ENCODE results near the gene BIRC3. TPM values are rescaled to one million over a fixed set of nuclear protein-coding genes. Genes with fewer than 3 reads are reported as not detected.

The BIRC3 gene
- total RNA-seq, 1 experiment from 2014 or later = 2.5 TPM

DNA sequence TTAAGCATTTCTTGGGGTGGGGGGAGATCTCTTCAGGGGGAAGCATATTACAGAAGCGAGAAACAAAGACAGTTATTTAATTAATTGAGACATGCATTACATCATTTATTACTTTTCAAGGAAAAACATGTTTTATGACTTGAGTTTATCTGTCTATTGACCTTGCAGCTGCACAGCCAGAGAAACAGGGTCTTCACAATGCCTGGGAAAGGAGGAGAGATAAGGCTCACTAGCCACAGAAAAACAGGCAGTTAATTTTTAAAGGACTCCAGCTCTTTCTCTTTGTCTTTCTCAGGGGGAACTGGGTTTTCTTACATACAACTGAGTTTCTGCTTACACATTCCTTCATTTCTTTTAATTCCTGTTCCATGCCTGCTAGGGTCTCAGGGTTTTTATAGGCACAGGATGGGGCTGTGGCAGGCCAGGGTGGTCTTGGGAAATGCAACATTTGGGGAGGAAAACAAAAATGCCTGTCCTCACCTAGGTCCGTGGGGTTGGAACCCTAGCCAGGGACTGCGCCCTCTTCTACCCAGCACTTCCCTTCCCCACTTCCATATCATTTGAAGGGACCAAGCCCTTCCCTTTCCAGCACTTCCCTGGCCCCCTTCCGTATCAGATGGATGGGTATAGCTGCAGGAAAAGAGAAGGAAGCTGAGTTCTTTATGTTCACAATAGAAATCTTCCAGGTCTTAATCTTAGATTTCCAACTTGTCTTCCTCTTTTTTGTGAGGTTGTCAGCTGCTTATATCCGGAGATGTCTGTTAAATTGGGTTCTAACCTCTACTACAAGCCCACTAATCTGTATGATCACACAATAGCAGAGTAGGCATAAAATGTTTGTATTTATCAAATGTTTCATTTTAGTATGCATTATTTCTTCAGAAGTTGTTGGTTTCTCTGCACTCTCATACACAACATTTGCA lies 68.1 kb downstream of the BIRC3 start:
- no peak for DNase-seq (ENCODE audit: low spot score)
- no TSS peak for BruUV-seq (replicated peaks)
- intact Hi-C loops (cut with micrococcal nuclease; ENCODE audit: unreplicated experiment) = no loop called here
- ChIA-PET CTCF (no interaction called here), POLR2A (ENCODE audit: low non-redundant PET) (no interaction called here)
- H3K4me1 ChIP-seq (ENCODE audit: insufficient read depth, low read length, poor library complexity, severe bottlenecking) = no peaks in the 10 kb centered on the region
- TF ChIP-seq, protein P1, sequence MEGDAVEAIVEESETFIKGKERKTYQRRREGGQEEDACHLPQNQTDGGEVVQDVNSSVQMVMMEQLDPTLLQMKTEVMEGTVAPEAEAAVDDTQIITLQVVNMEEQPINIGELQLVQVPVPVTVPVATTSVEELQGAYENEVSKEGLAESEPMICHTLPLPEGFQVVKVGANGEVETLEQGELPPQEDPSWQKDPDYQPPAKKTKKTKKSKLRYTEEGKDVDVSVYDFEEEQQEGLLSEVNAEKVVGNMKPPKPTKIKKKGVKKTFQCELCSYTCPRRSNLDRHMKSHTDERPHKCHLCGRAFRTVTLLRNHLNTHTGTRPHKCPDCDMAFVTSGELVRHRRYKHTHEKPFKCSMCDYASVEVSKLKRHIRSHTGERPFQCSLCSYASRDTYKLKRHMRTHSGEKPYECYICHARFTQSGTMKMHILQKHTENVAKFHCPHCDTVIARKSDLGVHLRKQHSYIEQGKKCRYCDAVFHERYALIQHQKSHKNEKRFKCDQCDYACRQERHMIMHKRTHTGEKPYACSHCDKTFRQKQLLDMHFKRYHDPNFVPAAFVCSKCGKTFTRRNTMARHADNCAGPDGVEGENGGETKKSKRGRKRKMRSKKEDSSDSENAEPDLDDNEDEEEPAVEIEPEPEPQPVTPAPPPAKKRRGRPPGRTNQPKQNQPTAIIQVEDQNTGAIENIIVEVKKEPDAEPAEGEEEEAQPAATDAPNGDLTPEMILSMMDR (conservative IDR thresholded peaks at IDR 0.05; ENCODE audit: low read depth, low read length) = no peak
- no peak for TF ChIP-seq EZH2 (IDR thresholded peaks at IDR 0.05; ENCODE audit: borderline replicate concordance, low read depth, low read length, poor library complexity, severe bottlenecking)
- H3K9me3 ChIP-seq (ENCODE audit: low read depth, low read length, poor library complexity, severe bottlenecking) = no peaks in the 10 kb centered on the region
- no peaks in the 10 kb centered on the region for H3K27me3 ChIP-seq (replicated peaks; ENCODE audit: insufficient read depth, low read depth, low read length, poor library complexity)
- H3K36me3 ChIP-seq (ENCODE audit: insufficient read depth, low read length, poor library complexity, severe bottlenecking) = peaks cover 6% of the 10 kb centered on the region
- no peak overlapping the region for H3K4me3 ChIP-seq (ENCODE audit: low read depth, low read length, poor library complexity, severe bottlenecking)
- H3K27ac ChIP-seq (ENCODE audit: low read depth, low read length, poor library complexity, severe bottlenecking) = no peak overlapping the region

DNA sequence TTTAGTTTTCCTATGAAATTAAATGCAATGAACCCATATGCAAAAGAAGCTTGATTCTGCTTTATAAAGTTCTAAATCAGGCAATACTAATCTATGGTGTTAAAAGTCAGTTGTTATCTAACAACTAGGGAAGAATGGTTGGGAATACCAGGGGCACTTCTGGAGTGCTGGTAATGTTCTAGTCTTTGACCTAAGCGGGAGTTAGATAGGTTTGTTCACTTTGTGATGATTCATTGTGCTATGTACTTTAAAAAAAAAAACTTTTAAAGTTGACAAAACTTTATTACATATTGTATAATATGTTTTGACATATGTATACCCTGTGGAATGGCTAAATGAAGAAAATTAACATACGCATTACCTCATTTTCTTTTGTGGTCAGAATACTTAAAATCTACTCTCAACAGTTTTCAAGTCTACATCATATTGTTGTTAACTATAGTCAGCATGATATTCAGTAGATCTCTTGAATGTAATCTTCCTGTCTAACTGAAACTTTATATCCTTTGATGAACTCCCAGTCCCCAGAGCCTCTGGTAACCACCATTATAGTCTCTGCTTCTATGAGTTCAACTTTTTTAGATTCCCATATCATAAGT lies 69.0 kb downstream of the BIRC3 start:
- no peaks in the 10 kb centered on the region for H3K27me3 ChIP-seq (replicated peaks; ENCODE audit: insufficient read depth, low read depth, low read length, poor library complexity)
- ChIA-PET POLR2A (ENCODE audit: low non-redundant PET) (no interaction called here), CTCF (no interaction called here)
- H3K36me3 ChIP-seq (ENCODE audit: insufficient read depth, low read length, poor library complexity, severe bottlenecking) = peaks cover 4% of the 10 kb centered on the region
- no TSS peak for BruUV-seq (replicated peaks)
- intact Hi-C loops (cut with micrococcal nuclease; ENCODE audit: unreplicated experiment) = no loop called here
- no peak overlapping the region for H3K27ac ChIP-seq (ENCODE audit: low read depth, low read length, poor library complexity, severe bottlenecking)
- no peak overlapping the region for H3K4me3 ChIP-seq (ENCODE audit: low read depth, low read length, poor library complexity, severe bottlenecking)
- no peaks in the 10 kb centered on the region for H3K4me1 ChIP-seq (ENCODE audit: insufficient read depth, low read length, poor library complexity, severe bottlenecking)
- TF ChIP-seq, protein P1 (conservative IDR thresholded peaks at IDR 0.05; ENCODE audit: low read depth, low read length) = no peak
- no peak for TF ChIP-seq EZH2 (IDR thresholded peaks at IDR 0.05; ENCODE audit: borderline replicate concordance, low read depth, low read length, poor library complexity, severe bottlenecking)
- DNase-seq (ENCODE audit: low spot score) = no peak
- no peaks in the 10 kb centered on the region for H3K9me3 ChIP-seq (ENCODE audit: low read depth, low read length, poor library complexity, severe bottlenecking)

- no peaks in the 10 kb centered on the region for H3K27me3 ChIP-seq (replicated peaks; ENCODE audit: insufficient read depth, low read depth, low read length, poor library complexity)
- H3K9me3 ChIP-seq (ENCODE audit: low read depth, low read length, poor library complexity, severe bottlenecking) = no peaks in the 10 kb centered on the region
- no peak overlapping the region for H3K27ac ChIP-seq (ENCODE audit: low read depth, low read length, poor library complexity, severe bottlenecking)
- no peak for DNase-seq (ENCODE audit: low spot score)
- H3K36me3 ChIP-seq (ENCODE audit: insufficient read depth, low read length, poor library complexity, severe bottlenecking) = peaks cover 4% of the 10 kb centered on the region
- H3K4me3 ChIP-seq (ENCODE audit: low read depth, low read length, poor library complexity, severe bottlenecking) = no peak overlapping the region
- ChIA-PET CTCF (no interaction called here), POLR2A (ENCODE audit: low non-redundant PET) (no interaction called here)
- no peak for TF ChIP-seq EZH2 (IDR thresholded peaks at IDR 0.05; ENCODE audit: borderline replicate concordance, low read depth, low read length, poor library complexity, severe bottlenecking)
- TF ChIP-seq, protein P1 (conservative IDR thresholded peaks at IDR 0.05; ENCODE audit: low read depth, low read length) = no peak
- intact Hi-C loops (cut with micrococcal nuclease; ENCODE audit: unreplicated experiment) = no loop called here
- H3K4me1 ChIP-seq (ENCODE audit: insufficient read depth, low read length, poor library complexity, severe bottlenecking) = no peaks in the 10 kb centered on the region
- BruUV-seq (replicated peaks) = no TSS peak
Measured at GRCh38 chr11:102387043-102387781, 69.9 kb downstream of the BIRC3 start.
